PC-9 (cell line): Measurements from ENCODE around the gene TRAM2.

Experiments
- CTCF ChIP-seq: fragments of 200-600 bp; sonication (generic); conservative IDR thresholded peaks from 2 replicates; pipeline ENCODE4 v1.6.1; 2017; ENCODE audit warnings: mixed run types, antibody characterized with exemption, mild to moderate bottlenecking, moderate library complexity
- EZH2 ChIP-seq: fragments of 200-600 bp; sonication (generic); IDR thresholded peaks from 2 replicates; pipeline ENCODE4 v1.8.0; 2017; ENCODE audit warnings: antibody characterized with exemption, low read depth

- TF ChIP-seq CTCF: no peak
- no peak for TF ChIP-seq EZH2
Observed at GRCh38 chr6:52526634-52527033, 50.2 kb downstream of the TRAM2 start.
